H1 (cell line): ENCODE results near the gene CORO7. TPM values are rescaled to one million over a fixed set of nuclear protein-coding genes. Genes with fewer than 3 reads are reported as not detected.

ENCODE experiments used
- EGR1 ChIP-seq: IDR thresholded peaks from 2 replicates; pipeline ENCODE4 v1.6.1; 2011; ENCODE audit warnings: low read depth, low read length, borderline replicate concordance
- FOSL1 ChIP-seq: IDR thresholded peaks from 2 replicates; pipeline ENCODE4 v1.6.1; 2011; ENCODE audit warnings: mild to moderate bottlenecking, low read depth, low read length, moderate library complexity; ENCODE audit not compliant: insufficient read depth
- POU5F1 ChIP-seq: IDR thresholded peaks from 2 replicates; pipeline ENCODE4 v1.6.1; 2011; ENCODE audit warnings: low read depth, mild to moderate bottlenecking, low read length, moderate library complexity
- polyA plus RNA-seq, 7 experiments: library from polyadenylated mRNA; depleted of rRNA in 3 of 7; stranded (reverse) in 5 of 7; unstranded in 2 of 7; fragments of >200 nt in 5 of 7; fragments of 200-250 nt in 2 of 7; gene quantifications; 1 replicate in 5 of 7; 2 replicates in 1 of 7; 4 replicates in 1 of 7; pipeline versions ENCODE4 v1.2.1 to v1.2.3, GENCODE V29; 2011 to 2013; ENCODE audit warnings: missing spikeins in 2 of 7, mixed read lengths in 2 of 7
- total RNA-seq: library from RNA; stranded (reverse); fragmentation: NEBNext Ultra II Directional; extraction: Animal tissue kit (Norgen Biotek cat#: 25700); gene quantifications from 2 replicates; pipeline ENCODE4 v1.2.1, GENCODE V29; 2021

Gene CORO7
- total and polyA plus RNA-seq, 2 of the 8 experiments (the other 6 are each of a cell fraction or from before 2014, with no cell fraction given): 25.2 to 29.8 TPM

- TF ChIP-seq EGR1 (no peak), FOSL1 (no peak), POU5F1 (no peak)
These were observed 107.1 kb downstream of the CORO7 start (continued) for GRCh38 chr16:4309102-4309832.
